Endothelial cell of umbilical vein (primary cell): ENCODE results near the gene ICA1L.

Experiments
- EZH2 ChIP-seq: IDR thresholded peaks from 2 replicates; pipeline ENCODE4 v1.6.1; 2012; ENCODE audit warnings: borderline replicate concordance, low read depth, mild to moderate bottlenecking, moderate library complexity, low read length, inconsistent platforms; ENCODE audit not compliant: severe bottlenecking
- FOS ChIP-seq: IDR thresholded peaks from 2 replicates; pipeline ENCODE4 v1.6.1; 2011; ENCODE audit warnings: mild to moderate bottlenecking, low read length, moderate library complexity, borderline replicate concordance; ENCODE audit not compliant: insufficient read depth
- GATA2 ChIP-seq: IDR thresholded peaks from 2 replicates; pipeline ENCODE4 v1.7.0; 2011; ENCODE audit warnings: low read depth, mild to moderate bottlenecking, moderate library complexity, mixed read lengths, low read length; ENCODE audit not compliant: insufficient read length, insufficient read depth
- JUN ChIP-seq: IDR thresholded peaks from 2 replicates; pipeline ENCODE4 v1.6.1; 2011; ENCODE audit warnings: borderline replicate concordance, low read depth; ENCODE audit not compliant: insufficient read length, insufficient read depth
- MYC ChIP-seq: IDR thresholded peaks from one replicate; pipeline ENCODE4 v1.6.1; 2011; ENCODE audit warnings: mild to moderate bottlenecking, low read depth, low read length
- POLR2A ChIP-seq: IDR thresholded peaks from 2 replicates; pipeline ENCODE4 v1.6.1; 2012; ENCODE audit warnings: low read depth, mild to moderate bottlenecking, control low read depth, low read length
- POLR2AphosphoS5 ChIP-seq: IDR thresholded peaks from 2 replicates; pipeline ENCODE4 v1.6.1; 2012; ENCODE audit warnings: low read depth, mild to moderate bottlenecking, control low read depth, low read length, moderate library complexity; ENCODE audit not compliant: insufficient read depth
- TF ChIP-seq, protein P1 (sequence below), 2 donors: IDR thresholded peaks; 1 replicate in 1 of 2; 2 replicates in 1 of 2; pipeline ENCODE4 v1.5.1; 2011; ENCODE audit warnings: low read length in 2 of 2, mild to moderate bottlenecking in 2 of 2, moderate library complexity in 2 of 2, control low read depth in 1 of 2, inconsistent platforms in 1 of 2, low read depth in 1 of 2; ENCODE audit not compliant: insufficient read depth in 1 of 2; ENCODE audit errors: extremely low read depth in 1 of 2
- TF ChIP-seq, protein P2 (sequence below): IDR thresholded peaks from 2 replicates; pipeline ENCODE4 v1.6.1; 2011; ENCODE audit not compliant: insufficient read depth, insufficient read length

DNA sequence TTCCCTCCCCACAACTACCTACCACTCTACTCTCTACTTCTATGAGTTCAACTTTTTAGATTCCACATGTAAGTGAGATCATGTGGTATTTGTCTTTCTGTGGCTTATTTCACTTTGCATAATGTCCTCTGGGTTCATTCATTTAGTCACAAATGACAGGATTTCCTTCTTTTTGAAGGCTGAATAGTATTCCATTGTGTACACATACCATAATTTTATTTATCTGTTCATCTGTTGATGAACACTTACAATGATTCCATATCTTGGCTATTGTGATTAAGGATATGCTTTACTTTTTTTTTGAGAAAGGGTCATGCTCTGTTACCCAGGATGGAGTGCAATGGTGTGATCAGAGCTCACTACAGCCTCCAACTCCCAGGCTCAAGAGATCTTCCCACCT lies 73.6 kb downstream of the ICA1L start:
- TF ChIP-seq, protein P1, sequence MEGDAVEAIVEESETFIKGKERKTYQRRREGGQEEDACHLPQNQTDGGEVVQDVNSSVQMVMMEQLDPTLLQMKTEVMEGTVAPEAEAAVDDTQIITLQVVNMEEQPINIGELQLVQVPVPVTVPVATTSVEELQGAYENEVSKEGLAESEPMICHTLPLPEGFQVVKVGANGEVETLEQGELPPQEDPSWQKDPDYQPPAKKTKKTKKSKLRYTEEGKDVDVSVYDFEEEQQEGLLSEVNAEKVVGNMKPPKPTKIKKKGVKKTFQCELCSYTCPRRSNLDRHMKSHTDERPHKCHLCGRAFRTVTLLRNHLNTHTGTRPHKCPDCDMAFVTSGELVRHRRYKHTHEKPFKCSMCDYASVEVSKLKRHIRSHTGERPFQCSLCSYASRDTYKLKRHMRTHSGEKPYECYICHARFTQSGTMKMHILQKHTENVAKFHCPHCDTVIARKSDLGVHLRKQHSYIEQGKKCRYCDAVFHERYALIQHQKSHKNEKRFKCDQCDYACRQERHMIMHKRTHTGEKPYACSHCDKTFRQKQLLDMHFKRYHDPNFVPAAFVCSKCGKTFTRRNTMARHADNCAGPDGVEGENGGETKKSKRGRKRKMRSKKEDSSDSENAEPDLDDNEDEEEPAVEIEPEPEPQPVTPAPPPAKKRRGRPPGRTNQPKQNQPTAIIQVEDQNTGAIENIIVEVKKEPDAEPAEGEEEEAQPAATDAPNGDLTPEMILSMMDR (IDR thresholded peaks at IDR 0.05; ENCODE audit: extremely low read depth in 1 of 2, insufficient read depth in 1 of 2, low read depth in 1 of 2, low read length in 2 of 2): no peak
- TF ChIP-seq POLR2AphosphoS5: no peak
- no peak for TF ChIP-seq POLR2A
- no peak for TF ChIP-seq JUN
- no peak for TF ChIP-seq FOS
- TF ChIP-seq, protein P2, sequence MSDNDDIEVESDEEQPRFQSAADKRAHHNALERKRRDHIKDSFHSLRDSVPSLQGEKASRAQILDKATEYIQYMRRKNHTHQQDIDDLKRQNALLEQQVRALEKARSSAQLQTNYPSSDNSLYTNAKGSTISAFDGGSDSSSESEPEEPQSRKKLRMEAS: no peak
- no peak for TF ChIP-seq EZH2
- TF ChIP-seq GATA2: no peak
- TF ChIP-seq MYC: no peak
